NCI-H187 (cell line): Measurements from ENCODE around the gene IFIT1.
"Not testable (repeated sequence)": the region's sequence is repeated elsewhere in the genome, so short reads cannot be mapped to it uniquely, and the experiment has no call there.

Source experiments
- DNase-seq, 2 experiments: peaks; one replicate each; lab custom pipeline; 2025; lab: John Stamatoyannopoulos, UW

IFIT1 gene, protein sequence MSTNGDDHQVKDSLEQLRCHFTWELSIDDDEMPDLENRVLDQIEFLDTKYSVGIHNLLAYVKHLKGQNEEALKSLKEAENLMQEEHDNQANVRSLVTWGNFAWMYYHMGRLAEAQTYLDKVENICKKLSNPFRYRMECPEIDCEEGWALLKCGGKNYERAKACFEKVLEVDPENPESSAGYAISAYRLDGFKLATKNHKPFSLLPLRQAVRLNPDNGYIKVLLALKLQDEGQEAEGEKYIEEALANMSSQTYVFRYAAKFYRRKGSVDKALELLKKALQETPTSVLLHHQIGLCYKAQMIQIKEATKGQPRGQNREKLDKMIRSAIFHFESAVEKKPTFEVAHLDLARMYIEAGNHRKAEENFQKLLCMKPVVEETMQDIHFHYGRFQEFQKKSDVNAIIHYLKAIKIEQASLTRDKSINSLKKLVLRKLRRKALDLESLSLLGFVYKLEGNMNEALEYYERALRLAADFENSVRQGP

DNA sequence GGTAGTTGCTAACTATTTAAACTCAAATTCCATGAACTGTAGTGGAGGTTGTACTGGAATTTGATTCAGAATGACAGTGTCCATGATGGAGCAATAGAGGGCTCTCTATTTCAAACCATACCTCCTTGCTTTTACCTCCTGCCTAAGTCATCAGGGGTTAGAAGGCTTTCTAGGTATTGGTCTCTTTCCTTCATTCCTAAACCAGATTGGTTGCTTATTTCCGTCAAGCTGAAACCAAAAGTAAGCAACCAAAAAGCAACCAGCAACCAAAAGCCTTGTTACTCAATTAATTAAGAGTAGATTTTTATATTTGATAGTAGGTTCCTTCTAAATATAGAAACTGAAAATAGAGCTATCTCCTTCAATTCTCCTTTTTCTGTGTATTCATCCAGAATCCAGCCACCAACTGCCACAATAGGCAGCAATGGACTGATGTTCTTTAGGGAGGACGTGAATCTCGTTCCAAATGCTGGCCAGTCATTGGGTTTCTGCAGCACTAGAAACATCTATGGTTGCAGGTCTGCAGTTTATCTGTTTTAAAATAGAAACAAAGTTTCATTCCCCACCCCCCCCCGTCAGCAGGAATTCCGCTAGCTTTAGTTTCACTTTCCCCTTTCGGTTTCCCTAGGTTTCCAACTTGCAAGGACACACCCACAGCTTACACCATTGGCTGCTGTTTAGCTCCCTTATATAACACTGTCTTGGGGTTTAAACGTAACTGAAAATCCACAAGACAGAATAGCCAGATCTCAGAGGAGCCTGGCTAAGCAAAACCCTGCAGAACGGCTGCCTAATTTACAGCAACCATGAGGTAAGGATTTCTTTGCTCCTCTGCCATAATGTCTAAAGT is at the start of gene IFIT1:
IFIT1 (plus strand) TSS at position 717 of the 850 bp plus-strand sequence; CDS start at position 807, 90 bp downstream.
- peak in 1 of 2 experiments; percentile 2 for DNase-seq

DNA sequence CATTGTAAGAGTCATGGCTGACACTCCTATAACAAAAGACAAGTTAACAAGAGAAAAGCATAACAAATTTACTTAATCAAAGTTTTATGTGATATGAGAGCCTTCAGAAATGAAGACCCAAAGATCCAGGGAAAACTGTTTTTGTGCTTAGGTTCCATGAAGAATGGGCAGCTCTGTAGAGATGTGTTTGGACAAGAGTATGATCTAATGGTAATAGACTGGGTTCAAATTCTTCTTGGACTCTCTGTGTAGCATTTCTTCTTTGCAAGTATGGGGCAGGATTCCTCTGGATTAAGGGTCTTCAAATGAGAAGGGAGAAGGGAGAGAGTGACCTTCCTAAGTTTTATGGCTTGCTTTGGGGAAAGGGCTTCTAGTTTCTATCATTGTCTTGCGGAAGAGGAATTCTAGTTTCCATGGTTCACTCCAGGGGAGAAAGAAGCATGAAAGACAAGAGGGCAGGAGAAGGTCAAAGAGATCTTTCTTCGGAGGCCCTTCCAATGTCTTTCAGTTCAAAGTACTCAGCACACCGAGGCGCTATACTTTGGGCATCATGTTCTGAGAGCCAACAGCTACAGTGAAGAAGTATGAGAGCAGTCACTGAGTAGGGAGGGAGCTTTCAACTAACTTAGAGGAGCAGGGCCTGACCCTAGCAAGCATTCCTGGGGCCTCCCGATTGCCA is 49.2 kb upstream of the IFIT1 start:
- DNase-seq: no peak

DNA sequence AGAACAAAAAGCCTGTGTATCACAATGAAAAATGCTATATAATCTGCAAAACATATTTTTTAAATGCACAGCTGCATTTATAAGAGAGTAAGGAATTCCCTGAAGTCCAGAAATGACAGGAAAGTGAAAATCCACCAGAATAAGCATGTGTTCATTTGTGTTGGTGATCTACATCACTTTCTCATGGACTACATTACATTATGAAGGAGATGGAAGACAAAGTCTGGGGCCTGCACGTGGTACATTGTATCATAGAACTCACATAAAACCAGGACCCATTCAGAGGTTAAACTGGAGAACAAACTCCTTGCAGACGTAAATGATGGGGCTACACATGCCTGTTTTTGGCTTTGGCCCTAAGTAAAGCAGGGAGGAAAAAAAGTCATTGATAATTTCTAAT is 48.3 kb upstream of the IFIT1 start:
- no peak for DNase-seq

DNA sequence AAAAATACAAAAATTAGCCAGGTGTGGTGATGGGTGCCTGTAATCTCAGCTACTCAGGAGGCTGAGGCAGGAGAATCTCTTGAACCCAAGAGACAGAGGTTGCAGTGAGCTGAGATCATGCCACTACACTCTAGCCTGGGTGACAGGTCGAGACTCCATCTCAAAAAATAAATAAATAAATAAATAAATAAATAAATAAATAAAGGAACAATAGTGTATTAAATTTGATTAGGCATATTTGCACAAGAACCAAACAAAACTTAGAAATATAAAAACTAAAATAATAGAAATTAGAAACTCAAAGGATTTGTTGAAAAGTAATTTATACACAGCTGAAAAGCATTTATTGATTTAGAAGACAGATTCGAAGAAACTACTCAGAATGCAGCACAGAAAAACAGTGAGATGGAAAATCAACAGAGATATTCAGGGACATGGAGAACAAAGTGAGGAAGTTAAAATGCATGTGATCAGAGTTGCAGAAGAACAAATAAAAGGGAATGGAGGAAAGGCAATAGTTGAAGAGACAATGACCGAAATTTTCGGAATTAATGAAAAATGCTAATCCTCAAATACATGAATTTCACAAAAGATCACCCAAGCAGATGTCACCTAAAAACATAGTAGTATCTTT is 46.9 kb upstream of the IFIT1 start:
- no peak for DNase-seq

DNA sequence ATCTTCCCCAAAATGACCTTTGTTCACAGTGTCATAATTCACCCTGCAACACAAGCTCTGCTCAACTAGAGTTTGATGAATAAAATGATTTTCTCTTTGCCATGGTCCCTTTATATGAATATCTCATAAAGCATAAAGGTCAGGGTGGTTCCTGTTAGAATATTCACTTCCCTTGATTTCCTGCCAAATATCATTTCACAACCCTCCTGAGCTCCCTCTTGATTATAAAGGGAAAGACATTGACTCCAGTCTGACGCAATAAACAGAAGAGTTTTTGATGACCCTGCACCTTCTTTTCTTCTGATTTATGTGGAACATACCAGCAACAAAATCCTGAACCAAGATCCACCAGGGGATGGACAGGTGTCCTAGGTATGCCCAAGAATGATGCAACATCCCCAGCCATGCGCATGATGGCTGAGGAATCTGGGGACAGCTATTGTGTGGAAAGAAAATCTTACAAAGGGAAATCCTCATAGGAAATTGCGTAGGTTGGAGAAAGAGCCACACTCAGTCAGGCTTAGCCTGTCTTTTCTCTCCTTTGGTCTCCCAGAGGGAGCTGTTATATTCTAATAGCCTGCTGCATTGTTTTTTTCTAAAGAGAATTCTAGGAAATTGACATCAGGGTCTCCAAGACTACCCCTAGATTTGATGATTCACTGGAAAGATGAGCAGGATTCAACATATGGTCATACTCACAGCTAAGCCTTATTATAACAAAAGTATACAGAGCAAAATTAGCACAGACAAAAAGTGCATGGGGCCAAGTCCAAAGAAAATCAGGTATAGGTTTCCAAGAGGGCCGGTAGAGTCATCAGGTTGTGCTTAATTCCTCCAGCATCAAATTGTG is 45.8 kb upstream of the IFIT1 start:
- no peak for DNase-seq

DNA sequence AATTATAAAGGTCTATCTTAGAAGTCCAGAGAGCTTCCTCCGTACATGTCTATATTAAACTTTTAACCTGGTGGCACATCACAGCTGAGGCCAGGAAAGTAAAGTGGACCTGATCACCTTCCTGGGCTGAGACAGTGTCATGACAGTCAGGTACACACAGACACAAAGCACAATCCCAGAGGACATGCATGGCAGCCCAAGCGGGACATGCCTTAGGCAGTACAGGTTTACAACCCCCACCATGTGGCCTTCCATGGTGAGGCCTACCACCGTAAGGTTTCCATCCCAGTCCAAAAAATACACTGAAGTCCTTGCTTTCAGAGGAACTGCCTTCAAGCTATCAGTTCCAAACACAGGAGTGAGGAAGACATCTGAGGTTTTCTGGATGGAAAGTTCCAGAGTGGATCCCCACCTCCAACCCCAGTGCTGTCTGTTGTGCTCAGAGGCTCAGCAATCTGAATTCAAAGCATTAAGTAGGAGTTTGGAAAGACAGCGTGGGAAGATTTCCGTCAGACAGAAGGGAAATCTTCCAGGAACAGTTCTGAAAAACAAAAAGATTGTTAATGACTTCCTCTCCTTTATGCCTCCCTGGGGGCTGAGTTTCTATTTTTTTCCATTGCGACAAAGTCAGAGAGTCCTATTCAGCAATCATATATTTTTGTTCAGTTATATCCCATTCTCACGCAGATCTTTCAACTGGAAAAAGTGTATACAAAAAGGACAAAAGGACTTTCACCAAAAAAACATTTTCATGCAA is 44.5 kb upstream of the IFIT1 start:
- no peak for DNase-seq

DNA sequence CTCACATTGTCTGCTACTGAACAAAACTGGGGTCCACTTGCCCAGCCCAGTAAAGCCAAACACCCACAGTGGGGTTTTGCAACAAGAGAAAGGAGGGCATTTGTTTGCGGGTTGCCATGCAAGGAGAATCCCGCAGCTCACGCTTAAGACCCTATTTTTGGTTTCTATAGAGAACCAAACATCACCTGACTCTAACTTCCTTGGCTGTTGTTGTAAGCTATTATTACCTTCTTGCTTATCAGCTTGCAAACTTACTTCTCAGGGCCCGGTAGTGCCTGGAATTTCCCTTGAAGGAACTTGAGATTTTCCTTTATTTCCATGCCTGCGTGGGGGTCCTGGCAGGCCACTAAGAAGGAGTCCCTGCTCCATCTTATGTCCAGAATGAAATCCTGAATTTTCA is 43.9 kb upstream of the IFIT1 start:
- no peak for DNase-seq

DNA sequence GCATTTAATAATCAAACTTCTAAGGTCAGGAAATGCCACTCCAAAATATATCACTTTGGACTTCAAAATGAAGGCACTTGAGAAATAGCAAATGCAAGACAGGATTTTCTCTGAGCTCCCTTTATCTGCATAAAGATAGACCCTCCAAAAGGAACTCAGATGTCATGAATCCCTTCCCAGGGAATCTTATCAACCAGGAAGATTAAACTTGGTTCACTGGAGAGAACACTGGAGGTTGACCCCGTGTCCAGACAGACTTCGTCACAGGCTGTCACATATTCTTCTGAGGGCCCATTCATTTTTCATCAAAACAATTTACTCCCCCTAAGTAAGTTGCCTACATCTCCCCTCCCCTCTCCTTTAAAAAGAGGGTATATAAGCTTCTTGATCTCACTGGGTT is 43.4 kb upstream of the IFIT1 start:
- no peak for DNase-seq

DNA sequence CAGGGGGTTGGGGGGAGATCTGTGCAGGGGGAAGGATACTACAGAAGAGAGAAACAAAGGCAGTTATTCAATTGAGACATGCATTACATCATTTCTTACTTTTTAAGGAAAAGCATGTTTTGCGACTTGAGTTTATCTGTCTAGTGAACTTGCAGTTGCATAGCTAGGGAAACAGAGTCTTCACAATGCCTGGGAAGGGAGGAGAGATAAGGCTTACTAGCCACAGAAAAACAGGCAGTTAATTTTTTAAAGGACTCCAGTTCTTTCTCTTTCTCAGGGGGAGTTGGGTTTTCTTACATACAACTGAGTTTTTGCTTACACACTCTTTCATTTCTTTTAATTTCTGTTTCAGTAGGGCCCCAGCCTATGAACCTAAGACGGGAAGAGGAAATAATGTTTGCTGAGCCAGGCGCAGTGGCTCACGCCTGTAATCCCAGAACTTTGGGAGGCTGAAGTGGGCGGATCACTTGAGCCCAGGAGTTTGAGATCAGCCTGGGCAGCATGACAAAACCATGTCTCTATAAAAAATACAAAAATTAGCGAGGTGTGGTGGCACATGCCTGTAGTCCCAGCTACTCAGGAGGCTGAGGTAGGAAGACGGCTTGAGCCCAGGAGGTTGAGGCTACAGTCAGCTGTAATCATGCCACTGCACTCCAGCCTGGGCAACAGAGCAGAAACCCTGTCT is 41.6 kb upstream of the IFIT1 start:
- DNase-seq: not testable (repeated sequence)

DNA sequence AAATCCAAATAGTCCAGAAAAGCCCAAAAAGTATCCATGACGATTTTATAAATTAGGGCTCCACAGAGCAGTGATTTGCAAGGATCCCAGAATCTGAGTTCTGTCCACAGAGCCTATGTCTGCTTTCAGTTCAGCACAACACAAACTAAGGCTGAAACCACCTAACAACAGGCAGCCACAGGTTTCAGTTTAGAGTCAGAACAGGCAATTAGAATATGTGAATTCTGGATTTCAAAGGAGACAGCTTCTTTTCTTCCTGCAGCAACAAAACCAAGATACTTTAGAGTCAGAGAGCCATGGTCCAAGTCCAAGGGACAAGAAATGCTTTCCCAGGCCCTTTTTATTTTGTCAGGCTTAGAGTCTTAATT is 41.0 kb upstream of the IFIT1 start:
- no peak for DNase-seq

DNA sequence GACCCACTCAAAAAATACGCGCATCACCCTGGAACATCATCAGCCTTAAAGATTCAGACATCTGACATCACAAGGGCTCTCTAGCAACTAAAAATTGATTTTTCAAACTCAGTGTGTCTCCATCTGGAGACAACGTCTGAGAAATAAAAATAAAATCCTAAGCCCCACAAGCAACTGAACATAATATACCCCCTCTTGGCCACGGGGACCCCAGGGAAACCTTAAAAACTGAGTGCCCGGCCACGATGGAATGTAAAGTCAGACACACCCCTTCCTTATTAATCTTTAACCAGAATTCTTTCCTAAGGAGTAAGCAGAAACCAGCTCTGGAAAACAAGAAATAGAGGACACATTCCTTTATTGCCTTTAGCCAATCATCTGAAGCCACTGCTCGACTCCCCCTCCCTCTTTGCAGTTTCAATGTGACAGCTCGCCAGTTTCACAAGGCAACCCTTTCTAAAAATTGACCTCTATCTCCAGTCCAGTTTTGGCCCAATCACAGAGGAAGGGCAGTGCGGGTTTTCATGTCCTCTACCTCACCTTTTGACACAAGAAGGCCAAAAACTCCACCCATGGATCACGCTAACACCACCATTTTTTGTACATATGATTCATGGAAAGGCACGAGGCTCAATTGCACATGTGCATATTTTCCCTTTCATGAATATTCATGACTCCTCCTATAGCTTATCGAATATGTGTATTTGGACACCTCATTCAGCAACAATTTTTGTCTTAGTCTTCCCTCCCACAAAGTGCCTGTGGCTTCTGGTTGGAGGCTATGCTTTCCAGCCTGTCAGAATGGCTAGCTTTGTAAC is 40.4 kb upstream of the IFIT1 start:
- DNase-seq: no peak

DNA sequence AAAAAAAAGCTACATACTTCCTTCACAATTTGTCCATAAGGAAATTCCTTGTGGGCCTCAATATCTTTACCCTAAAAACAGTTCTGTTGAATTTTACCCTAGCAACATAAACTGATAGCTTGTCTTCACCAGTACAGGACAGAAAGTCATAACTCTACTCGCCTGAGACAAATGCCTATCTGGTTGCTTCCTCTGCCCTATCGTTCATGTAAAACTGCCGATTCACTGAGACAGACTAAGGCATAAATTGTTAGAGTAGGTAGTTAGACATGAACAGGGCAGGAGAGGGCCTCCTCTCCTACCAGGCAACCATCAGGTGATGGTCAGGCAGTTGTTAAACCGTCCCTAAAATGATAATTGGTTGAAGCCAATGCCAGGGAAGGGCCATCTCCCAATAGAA is 39.6 kb upstream of the IFIT1 start:
- no peak for DNase-seq

DNA sequence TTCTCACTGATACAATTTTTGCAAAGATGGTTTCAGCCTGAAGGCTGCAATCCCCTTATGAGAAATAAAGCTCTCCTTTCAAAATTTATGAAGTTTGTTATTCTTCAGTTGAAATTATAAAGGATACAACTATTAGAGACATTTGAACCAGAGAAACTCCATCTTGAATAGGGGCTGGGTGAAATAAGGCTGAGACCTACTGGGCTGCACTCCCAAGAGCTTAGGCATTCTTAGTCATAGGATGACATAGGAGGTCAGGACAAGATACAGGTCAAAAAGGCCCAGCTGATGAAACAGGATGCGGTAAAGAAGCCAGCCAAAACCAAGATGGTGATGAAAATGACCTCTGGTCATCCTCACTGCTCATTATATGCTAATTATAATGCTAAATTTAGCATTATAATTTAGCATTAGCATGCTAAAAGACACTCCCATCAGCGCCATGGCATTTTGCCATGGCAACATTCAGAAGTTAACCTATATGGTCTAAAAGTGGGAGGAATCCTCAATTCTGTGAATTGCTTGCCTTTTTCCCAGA is 37.0 kb upstream of the IFIT1 start:
- DNase-seq: no peak

DNA sequence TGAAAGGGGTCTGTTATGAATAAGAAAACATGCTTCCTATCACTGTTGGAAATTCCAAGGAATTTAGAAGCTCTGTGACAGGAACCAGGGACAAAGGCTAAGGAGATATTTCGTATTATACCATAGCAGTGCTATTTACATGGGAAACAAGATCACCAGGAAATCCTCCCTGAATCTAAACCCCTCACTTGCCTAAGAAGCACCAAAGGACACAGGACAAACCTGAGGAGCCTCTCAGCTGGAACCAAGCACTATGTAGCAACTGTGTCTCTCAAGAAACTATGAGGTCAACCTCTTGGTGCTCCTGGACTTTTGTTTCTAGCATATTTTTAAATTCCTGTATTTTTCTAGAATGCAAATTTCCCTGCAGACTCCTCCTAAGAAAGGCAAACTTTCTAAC is 35.3 kb upstream of the IFIT1 start:
- DNase-seq: no peak

DNA sequence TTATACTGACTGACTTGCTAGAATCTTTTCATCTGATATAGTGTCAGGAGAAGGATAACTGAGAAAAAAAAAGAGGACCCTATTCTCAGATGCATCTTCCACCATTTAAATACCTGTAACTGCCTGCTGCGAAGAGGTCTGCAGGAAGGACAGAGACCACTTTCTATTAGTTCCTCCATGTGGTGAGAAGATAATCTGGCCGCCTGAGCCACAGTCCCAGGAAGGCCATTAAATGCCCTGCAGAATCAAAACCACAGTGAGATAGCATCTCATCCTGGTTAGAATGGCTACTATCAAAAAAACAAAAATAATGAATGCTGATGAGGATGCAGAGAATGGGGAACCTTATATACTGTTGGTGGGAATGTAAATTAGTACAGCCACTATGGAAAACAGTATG is 34.4 kb upstream of the IFIT1 start:
- no peak for DNase-seq

DNA sequence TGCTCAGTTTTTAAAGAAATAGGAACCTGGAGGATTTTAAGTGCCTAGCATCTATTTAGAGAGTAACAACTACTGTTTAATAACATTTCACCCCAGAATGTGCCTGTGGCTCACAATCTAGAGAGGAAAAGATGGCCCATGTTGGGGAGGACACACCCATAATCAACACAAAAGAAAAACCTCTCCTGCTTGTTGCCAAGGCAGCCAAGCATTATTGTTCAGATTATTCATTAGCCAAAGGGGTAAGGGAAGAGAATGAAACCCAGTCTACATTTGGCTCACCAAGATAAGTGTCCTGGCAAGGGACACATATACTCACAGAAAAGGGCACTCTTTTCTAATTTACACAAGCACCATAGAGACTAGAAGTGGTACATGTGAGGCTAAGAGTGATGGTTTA is 32.3 kb upstream of the IFIT1 start:
- DNase-seq: no peak

DNA sequence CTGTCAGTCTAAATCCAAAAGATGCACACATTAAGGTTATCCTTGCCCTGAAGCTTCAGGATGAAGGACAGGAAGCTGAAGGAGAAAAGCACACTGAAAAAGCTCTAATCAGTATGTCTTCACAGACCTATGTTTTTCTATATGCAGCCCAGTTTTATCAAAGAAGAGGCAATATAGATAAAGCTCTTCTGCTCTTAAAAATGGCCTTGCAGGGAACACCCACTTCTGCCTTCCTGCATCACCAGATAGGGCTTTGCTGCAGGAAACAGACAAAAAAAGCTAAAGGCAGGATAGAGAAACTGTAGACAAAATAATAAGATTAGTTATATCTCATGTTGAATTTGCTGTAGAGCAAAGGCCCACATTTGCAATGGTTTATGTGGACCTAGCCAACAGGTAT is 29.5 kb upstream of the IFIT1 start:
- no peak for DNase-seq

DNA sequence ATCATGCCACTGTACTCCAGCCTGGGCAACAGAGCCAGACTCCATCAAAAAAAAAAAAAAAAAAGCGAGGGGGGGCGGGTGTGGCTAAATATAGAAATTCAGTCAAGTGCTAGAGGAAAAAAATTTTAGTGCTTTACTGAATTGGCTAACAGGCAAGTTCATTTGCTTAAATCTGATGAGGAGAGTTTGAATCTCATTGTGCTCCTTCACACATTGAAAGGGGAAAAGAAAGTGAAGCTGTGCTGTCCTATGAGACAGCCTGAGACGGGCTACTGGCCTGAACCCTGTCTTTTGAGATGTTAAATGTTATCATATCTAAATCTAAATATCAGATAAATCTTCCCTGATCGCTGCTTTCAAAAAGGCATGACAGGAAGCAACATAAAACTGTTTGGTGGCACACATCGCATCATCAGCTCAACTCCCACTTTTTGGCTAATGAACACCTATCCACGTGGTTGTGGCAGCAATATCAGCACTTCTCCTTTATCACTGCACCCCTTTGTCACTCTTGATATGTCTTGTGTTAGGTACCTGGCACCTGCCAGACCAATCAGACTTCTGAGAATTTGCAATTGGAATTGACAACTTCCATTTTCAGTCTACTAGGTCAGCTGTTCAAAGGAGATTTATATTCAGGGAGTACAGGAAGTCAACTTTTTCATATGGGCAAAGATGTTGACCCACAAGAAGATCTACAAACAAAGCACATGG is 28.5 kb upstream of the IFIT1 start:
- no peak for DNase-seq
